OCI-LY3 (cell line): ENCODE data around the gene CITED4.

Source experiments
- H2AFZ ChIP-seq: fragments of 200-600, 300-600 bp; shearing (Covaris generic); 2 replicates; pipeline ENCODE4 v1.6.0; 2014; ENCODE audit warnings: antibody characterized with exemption, low read depth, low read length
- H3K27ac ChIP-seq: fragments of 200-600, 300-600 bp; sonication (generic); 2 replicates; pipeline ENCODE4 v1.5.1; 2014; ENCODE audit warnings: mild to moderate bottlenecking, low read length, moderate library complexity, mixed read lengths
- H3K27me3 ChIP-seq: fragments of 200-600, 300-600 bp; sonication (generic); 2 replicates; pipeline ENCODE4 v1.6.1; 2014; ENCODE audit warnings: low read depth, low read length, mixed read lengths
- H3K36me3 ChIP-seq: fragments of 200-600, 300-600 bp; sonication (generic); replicated peaks from 2 replicates; pipeline ENCODE3; 2014; ENCODE audit warnings: low read depth, low read length, mixed read lengths
- H3K4me1 ChIP-seq: fragments of 300-600, 200-600 bp; sonication (generic); 2 replicates; pipeline ENCODE4 v1.6.1; 2014; ENCODE audit warnings: low read length, mixed read lengths
- H3K4me2 ChIP-seq: fragments of 200-600, 300-600 bp; sonication (generic); 2 replicates; pipeline ENCODE4 v1.6.1; 2014; ENCODE audit warnings: low read length, mixed read lengths
- H3K4me3 ChIP-seq: fragments of 300-600, 200-600 bp; sonication (generic); 2 replicates; pipeline ENCODE4 v1.5.1; 2014; ENCODE audit warnings: antibody characterized with exemption, mild to moderate bottlenecking, low read length, moderate library complexity
- H3K79me2 ChIP-seq: fragments of 300-600, 200-600 bp; shearing (Covaris generic); 2 replicates; pipeline ENCODE4 v1.6.1; 2014; ENCODE audit warnings: mild to moderate bottlenecking, low read length, mixed read lengths
- H3K9ac ChIP-seq: fragments of 300-600, 200-600 bp; shearing (Covaris generic); 2 replicates; pipeline ENCODE4 v1.6.0; 2014; ENCODE audit warnings: mild to moderate bottlenecking, low read length, moderate library complexity
- H3K9me3 ChIP-seq: fragments of 200-600, 300-600 bp; shearing (Covaris generic); 2 replicates; pipeline ENCODE4 v1.6.1; 2014; ENCODE audit warnings: low read length, mixed read lengths; ENCODE audit not compliant: insufficient read depth
- H4K20me1 ChIP-seq: fragments of 200-600, 300-600 bp; sonication (generic); 2 replicates; pipeline ENCODE4 v1.6.1; 2016; ENCODE audit warnings: low read length, mixed read lengths; ENCODE audit not compliant: insufficient read depth
- EZH2phosphoT487 ChIP-seq: fragments of 200-600 bp; shearing (Covaris generic); IDR thresholded peaks from 2 replicates; pipeline ENCODE4 v1.6.1; 2018; ENCODE audit warnings: antibody characterized with exemption, mixed run types, low read depth
- TF ChIP-seq, protein P1 (sequence below): fragments of 200-600, 300-600 bp; sonication (generic); IDR thresholded peaks from 2 replicates; pipeline ENCODE4 v1.5.1; 2014; ENCODE audit warnings: antibody characterized with exemption, low read length, low read depth

The CITED4 gene, protein sequence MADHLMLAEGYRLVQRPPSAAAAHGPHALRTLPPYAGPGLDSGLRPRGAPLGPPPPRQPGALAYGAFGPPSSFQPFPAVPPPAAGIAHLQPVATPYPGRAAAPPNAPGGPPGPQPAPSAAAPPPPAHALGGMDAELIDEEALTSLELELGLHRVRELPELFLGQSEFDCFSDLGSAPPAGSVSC

DNA sequence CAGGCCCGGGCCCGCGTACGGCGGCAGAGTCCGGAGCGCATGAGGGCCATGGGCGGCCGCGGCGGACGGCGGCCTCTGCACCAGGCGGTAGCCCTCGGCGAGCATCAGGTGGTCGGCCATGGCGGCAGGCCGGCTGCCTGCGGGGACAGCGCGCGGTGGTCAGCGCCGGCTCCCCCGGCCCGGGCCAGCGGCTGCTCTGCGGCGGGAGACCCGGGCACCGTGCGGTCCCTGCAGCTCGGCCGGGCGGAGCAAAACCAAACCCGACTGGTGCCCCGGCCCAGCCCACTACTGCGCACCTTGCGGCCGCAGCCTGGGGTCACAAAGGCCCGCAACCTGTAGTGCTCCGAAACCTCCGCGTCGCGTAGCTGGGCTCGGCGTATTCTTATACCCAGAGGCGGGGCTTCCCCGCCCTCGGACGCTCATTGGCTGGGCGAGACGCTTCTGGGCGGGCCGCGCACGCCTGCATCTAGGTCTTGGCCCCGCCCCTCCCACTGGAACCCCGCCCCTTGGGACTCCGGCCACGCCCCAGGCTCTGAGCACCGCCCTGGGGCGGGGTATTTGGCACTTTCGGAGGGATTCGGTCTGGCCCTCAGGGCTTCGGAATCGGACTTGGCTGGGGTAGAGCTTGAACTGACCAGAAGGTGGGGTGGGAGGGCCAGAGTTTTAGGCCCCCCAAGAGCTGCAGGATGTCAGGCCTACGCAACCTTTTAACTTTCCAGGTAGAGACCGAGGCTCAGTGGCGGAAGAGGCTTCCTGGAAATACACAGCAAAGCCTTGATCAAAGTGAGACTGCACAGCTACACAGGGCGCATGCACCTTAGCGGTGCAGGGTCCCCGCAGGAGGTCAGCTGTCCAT lies at the start of gene CITED4:
Gene CITED4, minus strand, starts transcription at position 356 of the 856 bp plus-strand sequence. Its CDS starts 236 bp downstream, at position 120.
- Histone ChIP-seq H3K27ac (no peak within 1 kb of the TSS), H3K9me3 (no peaks in the 10 kb centered on the region), H3K36me3 (no peaks in the 10 kb centered on the region), H4K20me1 (no peaks in the 10 kb centered on the region), H3K4me2 (no peak within 1 kb of the TSS), H3K4me1 (no peaks in the 10 kb centered on the region), H3K27me3 (no peaks in the 10 kb centered on the region), H2AFZ (no peak within 1 kb of the TSS), H3K4me3 (no peak within 1 kb of the TSS), H3K79me2 (no peaks in the 10 kb centered on the region), H3K9ac (no peak within 1 kb of the TSS)
- no peak for TF ChIP-seq EZH2phosphoT487
- TF ChIP-seq, protein P1, sequence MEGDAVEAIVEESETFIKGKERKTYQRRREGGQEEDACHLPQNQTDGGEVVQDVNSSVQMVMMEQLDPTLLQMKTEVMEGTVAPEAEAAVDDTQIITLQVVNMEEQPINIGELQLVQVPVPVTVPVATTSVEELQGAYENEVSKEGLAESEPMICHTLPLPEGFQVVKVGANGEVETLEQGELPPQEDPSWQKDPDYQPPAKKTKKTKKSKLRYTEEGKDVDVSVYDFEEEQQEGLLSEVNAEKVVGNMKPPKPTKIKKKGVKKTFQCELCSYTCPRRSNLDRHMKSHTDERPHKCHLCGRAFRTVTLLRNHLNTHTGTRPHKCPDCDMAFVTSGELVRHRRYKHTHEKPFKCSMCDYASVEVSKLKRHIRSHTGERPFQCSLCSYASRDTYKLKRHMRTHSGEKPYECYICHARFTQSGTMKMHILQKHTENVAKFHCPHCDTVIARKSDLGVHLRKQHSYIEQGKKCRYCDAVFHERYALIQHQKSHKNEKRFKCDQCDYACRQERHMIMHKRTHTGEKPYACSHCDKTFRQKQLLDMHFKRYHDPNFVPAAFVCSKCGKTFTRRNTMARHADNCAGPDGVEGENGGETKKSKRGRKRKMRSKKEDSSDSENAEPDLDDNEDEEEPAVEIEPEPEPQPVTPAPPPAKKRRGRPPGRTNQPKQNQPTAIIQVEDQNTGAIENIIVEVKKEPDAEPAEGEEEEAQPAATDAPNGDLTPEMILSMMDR: no peak

DNA sequence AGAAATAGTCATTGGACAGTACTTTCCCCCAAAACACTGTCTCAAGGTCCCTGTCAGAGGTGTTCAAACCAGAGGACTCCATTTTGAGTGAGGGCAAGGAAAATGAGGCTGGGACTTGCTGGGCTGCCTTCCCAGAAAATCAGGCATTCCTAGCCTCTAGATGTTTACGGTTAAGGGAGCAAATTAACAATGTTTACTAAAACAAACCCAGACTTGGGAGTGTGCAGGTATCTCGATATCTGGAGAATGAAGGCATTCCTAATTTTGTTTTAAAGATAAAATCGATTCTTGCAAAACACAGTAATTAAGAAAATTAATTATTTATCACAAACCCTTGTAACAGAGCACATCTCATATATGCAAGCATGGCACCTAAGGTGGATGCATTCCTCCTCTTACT lies 48.9 kb upstream of the CITED4 start:
- Histone ChIP-seq H3K4me3 (no peak overlapping the region), H3K9me3 (no peaks in the 10 kb centered on the region), H2AFZ (no peak overlapping the region), H3K27me3 (no peaks in the 10 kb centered on the region), H4K20me1 (no peaks in the 10 kb centered on the region), H3K4me1 (no peaks in the 10 kb centered on the region), H3K9ac (no peak overlapping the region), H3K27ac (no peak overlapping the region), H3K79me2 (no peaks in the 10 kb centered on the region), H3K4me2 (no peak overlapping the region), H3K36me3 (no peaks in the 10 kb centered on the region)
- TF ChIP-seq, protein P1: no peak
- no peak for TF ChIP-seq EZH2phosphoT487

DNA sequence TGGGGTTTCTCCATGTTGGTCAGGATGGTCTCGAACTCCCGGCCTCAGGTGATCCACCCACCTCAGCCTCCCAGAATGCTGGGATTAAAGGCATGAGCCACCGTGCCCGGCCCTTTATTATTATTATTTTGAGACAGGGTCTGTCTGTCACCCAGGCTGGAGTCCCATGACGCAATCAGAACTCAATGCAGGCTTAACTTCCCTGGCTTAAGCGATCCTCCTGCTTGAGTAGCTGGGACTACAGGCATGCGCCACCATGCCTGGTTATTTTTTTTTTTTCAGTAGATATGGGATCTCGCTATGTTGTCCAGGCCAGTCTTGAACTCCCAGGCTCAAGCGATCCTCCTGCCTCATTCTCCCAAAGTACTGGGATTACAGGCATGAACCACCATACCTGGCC lies 47.1 kb upstream of the CITED4 start:
- Histone ChIP-seq H3K79me2 (no peaks in the 10 kb centered on the region), H3K4me3 (no peak overlapping the region), H3K4me1 (no peaks in the 10 kb centered on the region), H3K9me3 (no peaks in the 10 kb centered on the region), H4K20me1 (no peaks in the 10 kb centered on the region), H3K27ac (no peak overlapping the region), H3K4me2 (no peak overlapping the region), H3K27me3 (no peaks in the 10 kb centered on the region), H3K9ac (no peak overlapping the region), H2AFZ (no peak overlapping the region), H3K36me3 (no peaks in the 10 kb centered on the region)
- TF ChIP-seq, protein P1: no peak
- no peak for TF ChIP-seq EZH2phosphoT487

DNA sequence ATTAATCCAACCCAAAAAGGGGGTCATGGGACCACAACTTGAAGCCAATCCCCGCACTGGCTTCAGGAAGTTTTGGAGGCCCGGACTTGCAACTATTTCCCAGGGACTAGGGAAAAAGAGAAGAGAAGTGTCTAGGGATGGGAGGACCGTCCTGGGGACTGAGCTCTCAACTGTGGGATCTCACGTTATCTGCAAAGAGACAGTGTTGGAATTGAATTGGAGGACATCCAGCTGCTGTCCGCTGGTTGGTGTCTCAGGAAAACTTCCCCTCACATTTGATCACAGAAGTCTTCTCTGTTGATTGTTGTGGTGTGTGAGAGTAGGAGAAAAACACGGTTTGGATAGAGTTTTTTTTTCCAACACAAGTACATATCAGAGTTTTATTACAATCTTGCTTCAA lies 46.2 kb upstream of the CITED4 start:
- Histone ChIP-seq H2AFZ (no peak overlapping the region), H3K9me3 (no peaks in the 10 kb centered on the region), H4K20me1 (no peaks in the 10 kb centered on the region), H3K36me3 (no peaks in the 10 kb centered on the region), H3K27ac (no peak overlapping the region), H3K4me2 (no peak overlapping the region), H3K4me3 (no peak overlapping the region), H3K79me2 (no peaks in the 10 kb centered on the region), H3K9ac (no peak overlapping the region), H3K27me3 (no peaks in the 10 kb centered on the region), H3K4me1 (no peaks in the 10 kb centered on the region)
- no peak for TF ChIP-seq EZH2phosphoT487
- TF ChIP-seq, protein P1: no peak
